GM13976 (cell line): ENCODE data around the gene TP53BP2.
A peak's percentile ranks its signal among the peaks of the same experiment; 100 is the strongest.

Source experiments
- DNase-seq: peaks from one replicate; pipeline ENCODE4 v3.0.0; 2012; ENCODE audit warnings: low spot score
- in situ Hi-C: fragments of 300-500 bp; cut with MboI; formaldehyde crosslinking; loops from one replicate; pipeline ENCODE4 v1.12.0; 2022; ENCODE audit warnings: low sequenced_read_pairs, mixed read lengths, inconsistent platforms; ENCODE audit not compliant: unreplicated experiment
- TF ChIP-seq, protein P1 (sequence below): IDR thresholded peaks from 2 replicates; pipeline ENCODE4 v1.5.1; 2012; ENCODE audit warnings: borderline replicate concordance, mild to moderate bottlenecking; ENCODE audit not compliant: insufficient read depth; ENCODE audit errors: extremely low read depth, missing control alignments, control extremely low read depth

The TP53BP2 gene

DNA sequence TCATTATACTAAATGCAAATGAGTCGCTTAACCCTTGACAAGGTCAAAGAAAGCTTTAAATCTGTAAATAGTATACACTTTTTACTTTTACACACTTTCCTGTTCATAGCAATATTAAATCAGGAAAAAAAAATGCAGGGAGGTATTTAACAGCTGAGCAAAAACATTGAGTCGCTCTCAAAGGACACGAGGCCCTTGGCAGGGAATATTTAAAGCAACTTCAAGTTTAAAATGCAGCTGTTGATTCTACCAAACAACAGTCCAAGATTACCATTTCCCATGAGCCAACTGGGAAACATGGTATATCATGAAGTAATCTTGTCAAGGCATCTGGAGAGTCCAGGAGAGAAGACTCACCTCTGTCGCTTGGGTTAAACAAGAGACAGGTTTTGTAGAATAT lies 70.7 kb downstream of the TP53BP2 start:
- DNase-seq = no peak
- in situ Hi-C loops = no loop called here
- TF ChIP-seq, protein P1, sequence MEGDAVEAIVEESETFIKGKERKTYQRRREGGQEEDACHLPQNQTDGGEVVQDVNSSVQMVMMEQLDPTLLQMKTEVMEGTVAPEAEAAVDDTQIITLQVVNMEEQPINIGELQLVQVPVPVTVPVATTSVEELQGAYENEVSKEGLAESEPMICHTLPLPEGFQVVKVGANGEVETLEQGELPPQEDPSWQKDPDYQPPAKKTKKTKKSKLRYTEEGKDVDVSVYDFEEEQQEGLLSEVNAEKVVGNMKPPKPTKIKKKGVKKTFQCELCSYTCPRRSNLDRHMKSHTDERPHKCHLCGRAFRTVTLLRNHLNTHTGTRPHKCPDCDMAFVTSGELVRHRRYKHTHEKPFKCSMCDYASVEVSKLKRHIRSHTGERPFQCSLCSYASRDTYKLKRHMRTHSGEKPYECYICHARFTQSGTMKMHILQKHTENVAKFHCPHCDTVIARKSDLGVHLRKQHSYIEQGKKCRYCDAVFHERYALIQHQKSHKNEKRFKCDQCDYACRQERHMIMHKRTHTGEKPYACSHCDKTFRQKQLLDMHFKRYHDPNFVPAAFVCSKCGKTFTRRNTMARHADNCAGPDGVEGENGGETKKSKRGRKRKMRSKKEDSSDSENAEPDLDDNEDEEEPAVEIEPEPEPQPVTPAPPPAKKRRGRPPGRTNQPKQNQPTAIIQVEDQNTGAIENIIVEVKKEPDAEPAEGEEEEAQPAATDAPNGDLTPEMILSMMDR = no peak

- DNase-seq = no peak
- TF ChIP-seq, protein P1 = no peak
- in situ Hi-C loops = no loop called here
Measured at GRCh38 chr1:223774134-223774814, 71.5 kb downstream of the TP53BP2 start.

DNA sequence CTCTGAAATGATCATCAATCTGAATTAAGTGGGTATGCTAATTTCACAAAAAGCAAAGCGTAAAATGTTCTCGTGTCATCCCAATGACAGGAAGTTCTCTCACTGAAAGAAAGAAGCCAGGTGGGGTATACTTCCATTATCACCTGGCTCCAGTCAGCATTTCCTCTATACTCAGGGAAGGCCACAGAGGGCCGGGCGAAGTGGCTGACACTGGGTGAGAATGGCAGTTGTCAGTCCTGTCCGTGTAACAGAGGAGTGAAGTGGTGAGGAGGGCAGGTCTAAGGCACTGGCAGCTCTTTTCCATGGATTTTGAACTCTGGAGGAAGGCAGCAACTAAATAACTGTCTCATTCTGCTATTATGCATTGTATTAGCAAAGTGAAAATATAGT lies 73.0 kb downstream of the TP53BP2 start:
- TF ChIP-seq, protein P1 = no peak
- DNase-seq = no peak
- in situ Hi-C loops = no loop called here

DNA sequence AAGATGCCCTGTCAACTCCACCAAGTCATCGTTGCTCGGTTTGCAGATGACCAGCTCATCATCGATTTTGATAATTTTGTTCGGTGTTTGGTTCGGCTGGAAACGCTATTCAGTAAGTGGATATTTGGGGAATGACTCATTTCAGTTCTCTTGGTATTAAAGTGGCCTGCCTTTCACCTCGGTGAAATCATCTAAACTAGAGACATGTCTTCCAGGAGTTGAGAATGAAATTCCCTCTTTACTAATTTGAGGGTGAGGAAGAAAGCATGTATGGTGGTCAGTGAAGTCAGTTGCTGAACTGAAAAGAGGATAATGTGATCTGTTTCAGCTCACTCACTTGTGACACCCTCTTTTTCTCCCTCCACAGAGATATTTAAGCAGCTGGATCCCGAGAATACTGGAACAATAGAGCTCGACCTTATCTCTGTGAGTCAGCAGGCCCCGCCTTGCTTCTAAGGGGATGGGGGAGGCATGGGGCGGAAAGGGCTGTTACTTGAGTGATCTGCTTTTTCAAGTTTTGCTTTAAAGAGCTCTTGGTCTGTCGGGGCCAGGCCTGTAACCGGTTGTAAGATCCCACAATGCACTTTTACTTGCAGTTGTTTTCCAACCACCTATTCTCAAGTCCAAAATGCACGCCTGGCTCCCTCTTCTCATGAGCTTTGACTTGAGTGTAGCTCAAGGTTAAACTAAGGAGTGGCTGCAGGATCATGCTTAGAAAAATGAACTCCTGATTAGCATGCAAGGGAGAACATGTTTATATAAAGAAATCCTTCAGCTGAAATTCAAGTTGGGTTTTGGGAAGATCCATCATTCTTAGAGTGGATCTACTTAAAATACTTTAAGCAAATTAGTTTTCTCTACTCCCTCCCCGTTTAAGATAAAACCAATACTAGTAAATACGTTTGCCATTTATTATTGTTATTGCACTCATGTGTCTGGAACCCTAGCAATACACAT lies 73.7 kb downstream of the TP53BP2 start:
- DNase-seq = no peak
- in situ Hi-C loops = no loop called here
- TF ChIP-seq, protein P1 = no peak

- in situ Hi-C loops = no loop called here
Measured at GRCh38 chr1:223771469-223771813, 74.3 kb downstream of the TP53BP2 start.

GRCh38 chr1:223770621-223771315 lies 75.0 kb downstream of the TP53BP2 start:
- no peak for DNase-seq
- in situ Hi-C loops = no loop called here
- TF ChIP-seq, protein P1 = no peak

More at GRCh38 chr1:223771469-223771813, 74.3 kb downstream of the TP53BP2 start:
- DNase-seq = peak; percentile 37
- TF ChIP-seq, protein P1 = no peak
